Measurements from ENCODE around the gene SH3D19.

GRCh38 chr4:151173871-151174270 lies 151.5 kb downstream of the SH3D19 start:
- TF ChIP-seq CTCF (IDR thresholded peaks at IDR 0.05), result no peak
- TF ChIP-seq POLR2A (IDR thresholded peaks at IDR 0.05), result no peak
- TF ChIP-seq POLR2AphosphoS5 (IDR thresholded peaks at IDR 0.05), result peak in 1 of 3 donors; percentile 23
- TF ChIP-seq EP300 (IDR thresholded peaks at IDR 0.05), result no peak
